Stomach (tissue), 9 donors: ENCODE data around the gene MCRIP2. TPM values are rescaled to one million over a fixed set of nuclear protein-coding genes. Genes with fewer than 3 reads are reported as not detected.
"Not testable (repeated sequence)": the region's sequence is repeated elsewhere in the genome, so short reads cannot be mapped to it uniquely, and the experiment has no call there.

Source experiments
- DNase-seq, 2 donors: peaks; one replicate each; pipeline versions ENCODE4 v3.0.0 to v3.0.0-alpha.2; 2013 to 2019
- H3K27ac ChIP-seq, 5 donors: fragments of 200-600 bp in 4 of 5; sonication (generic) in 4 of 5; one replicate each; pipeline ENCODE4 v1.5.1; 2013 to 2019; ENCODE audit warnings: mild to moderate bottlenecking in 1 of 5, moderate library complexity in 1 of 5
- H3K27me3 ChIP-seq, 3 donors: fragments of 200-600 bp; sonication (generic); one replicate each; pipeline ENCODE4 v1.5.1; 2017 to 2019; ENCODE audit warnings: mixed run types in 1 of 3
- H3K36me3 ChIP-seq, 4 donors: fragments of 200-600 bp; sonication (generic); 1 replicate in 3 of 4; 2 replicates in 1 of 4; pipeline ENCODE4 v1.5.1; 2016 to 2019
- H3K4me1 ChIP-seq, 4 donors: fragments of 200-600 bp; sonication (generic); one replicate each; pipeline ENCODE4 v1.5.1; 2016 to 2019
- H3K4me3 ChIP-seq, 4 donors: fragments of 200-600 bp; sonication (generic) in 3 of 4; one replicate each; pipeline ENCODE4 v1.5.1; 2016 to 2019; ENCODE audit warnings: mild to moderate bottlenecking in 1 of 4
- H3K9me3 ChIP-seq, 4 donors: fragments of 200-600 bp; sonication (generic); one replicate each; pipeline ENCODE4 v1.5.1; 2016 to 2019
- CTCF ChIP-seq, 7 experiments: fragments of 450-650 bp in 4 of 7; fragments of 200-600 bp in 3 of 7; sonication (generic) in 3 of 7; IDR thresholded peaks; one replicate each; pipeline ENCODE4 v1.5.1; 2016 to 2019; ENCODE audit warnings: antibody characterized with exemption in 7 of 7, control low read depth in 2 of 7, mild to moderate bottlenecking in 1 of 7
- EP300 ChIP-seq: sonication (generic); formaldehyde crosslinking; IDR thresholded peaks from one replicate; pipeline ENCODE4 v1.6.1; 2017; ENCODE audit warnings: antibody characterized with exemption
- POLR2A ChIP-seq, 4 donors: fragments of 450-650 bp; IDR thresholded peaks; one replicate each; pipeline ENCODE4 v1.6.1; 2016; ENCODE audit warnings: antibody characterized with exemption in 4 of 4, control low read depth in 2 of 4, mild to moderate bottlenecking in 1 of 4, moderate library complexity in 1 of 4
- POLR2AphosphoS5 ChIP-seq, 3 donors: sonication (generic); formaldehyde crosslinking; IDR thresholded peaks; one replicate each; pipeline ENCODE4 v1.6.1; 2016; ENCODE audit warnings: antibody characterized with exemption in 3 of 3
- WGBS, 5 donors: extraction: QIAGEN DNeasy Blood & Tissue Kit in 3 of 5; methylation state at CpG; one replicate each; pipeline versions ENCODE4 v1.1.5 to v1.1.7; 2013 to 2018; 5-methylcytosine and 5-hydroxymethylcytosine counted together
- intact Hi-C: fragments of 100-400 bp; cut with DNase I; formaldehyde crosslinking; loops from one replicate; pipeline ENCODE4 v1.15.1; 2023; ENCODE audit warnings: low total_unique reads
- polyA plus RNA-seq, 3 donors: library from polyadenylated mRNA; stranded (reverse); fragments of 200-250 nt; gene quantifications; one replicate each; pipeline ENCODE4 v1.2.3, GENCODE V29; 2013
- total RNA-seq, 5 donors: library from RNA; depleted of rRNA; stranded (reverse); fragments of >200 nt; gene quantifications; one replicate each; pipeline versions ENCODE4 v1.1.0 to v1.2.3, GENCODE V29; 2014 to 2016
- donor health status: healthy with polysubstance abuse.
- donor health status: Bipolar disorder and iron deficiency.
- donor health status: healthy.

MCRIP2 gene
- total and polyA plus RNA-seq, 8 donors = 14.0 to 440 (median 89.5) TPM

GRCh38 chr16:595942-596735 lies 45.5 kb upstream of the MCRIP2 start:
- TF ChIP-seq POLR2AphosphoS5 (IDR thresholded peaks at IDR 0.05) (no peak), POLR2A (IDR thresholded peaks at IDR 0.05) (no peak), CTCF (IDR thresholded peaks at IDR 0.05) (no peak), EP300 (no peak)
- H3K36me3 ChIP-seq = peaks cover 8 to 46% (median 30%) of the 10 kb centered on the region in 4 donors
- H3K4me1 ChIP-seq = peaks cover 32 to 60% (median 54%) of the 10 kb centered on the region in 4 donors
- 78 to 91% (median 88%) methylated on average over 33 to 34 of the region's 34 CpGs for WGBS, 5 donors
- no peak overlapping the region for H3K4me3 ChIP-seq
- intact Hi-C loops = no loop called here
- DNase-seq = no peak
- no peaks in the 10 kb centered on the region for H3K27me3 ChIP-seq
- no peaks in the 10 kb centered on the region for H3K9me3 ChIP-seq
- H3K27ac ChIP-seq = no peak overlapping the region

GRCh38 chr16:596736-597060 lies 44.9 kb upstream of the MCRIP2 start:
- no peaks in the 10 kb centered on the region for H3K9me3 ChIP-seq
- 86 to 93% (median 91%) methylated on average over 12 of the region's 12 CpGs for WGBS, 5 donors
- peaks cover 29 to 54% (median 49%) of the 10 kb centered on the region in 4 donors for H3K4me1 ChIP-seq
- no peak overlapping the region for H3K27ac ChIP-seq
- TF ChIP-seq POLR2A (IDR thresholded peaks at IDR 0.05) (no peak), POLR2AphosphoS5 (IDR thresholded peaks at IDR 0.05) (no peak), EP300 (no peak), CTCF (IDR thresholded peaks at IDR 0.05) (no peak)
- no peak overlapping the region for H3K4me3 ChIP-seq
- peaks cover 8 to 49% (median 33%) of the 10 kb centered on the region in 4 donors for H3K36me3 ChIP-seq
- DNase-seq = no peak
- intact Hi-C loops = no loop called here
- H3K27me3 ChIP-seq = no peaks in the 10 kb centered on the region

GRCh38 chr16:597655-598054 lies 44.0 kb upstream of the MCRIP2 start:
- H3K9me3 ChIP-seq, H3K27ac ChIP-seq, H3K4me3 ChIP-seq, DNase-seq, H3K27me3 ChIP-seq, intact Hi-C loops: not testable (repeated sequence)
- peaks cover 19 to 44% (median 40%) of the 10 kb centered on the region in 4 donors for H3K4me1 ChIP-seq
- WGBS, 5 donors = 95 to 98% (median 98%) methylated on average over 6 to 7 of the region's 7 CpGs
- H3K36me3 ChIP-seq = peaks cover 8 to 49% (median 33%) of the 10 kb centered on the region in 4 donors

- peak overlapping the region in 2 of 5 donors; percentile 16 to 26 for H3K27ac ChIP-seq
- 88 to 95% (median 94%) methylated on average over 24 to 43 of the region's 43 CpGs for WGBS, 5 donors
These were observed 42.5 kb upstream of the MCRIP2 start for GRCh38 chr16:598823-599739.

More at GRCh38 chr16:598823-599739, 42.5 kb upstream of the MCRIP2 start:
- Histone ChIP-seq H3K27me3 (no peaks in the 10 kb centered on the region), H3K4me1 (peaks cover 6 to 30% (median 25%) of the 10 kb centered on the region in 4 donors), H3K4me3 (no peak overlapping the region), H3K9me3 (no peaks in the 10 kb centered on the region), H3K36me3 (peaks cover 8 to 42% (median 33%) of the 10 kb centered on the region in 4 donors)
- DNase-seq = peak in 1 of 2 donors; percentile 42
- TF ChIP-seq POLR2AphosphoS5 (IDR thresholded peaks at IDR 0.05) (no peak), POLR2A (IDR thresholded peaks at IDR 0.05) (no peak), CTCF (IDR thresholded peaks at IDR 0.05) (no peak), EP300 (no peak)
- intact Hi-C loops = no loop called here
